Suprapubic skin (tissue), 3 donors: ENCODE measurements around the gene ADAD1.

Experiments used
- CTCF ChIP-seq, 2 donors: fragments of 200-600 bp in 1 of 2; fragments of 450-650 bp in 1 of 2; sonication (generic) in 1 of 2; IDR thresholded peaks; one replicate each; pipeline ENCODE4 v1.5.1; 2016 to 2019; ENCODE audit warnings: antibody characterized with exemption in 2 of 2, mild to moderate bottlenecking in 1 of 2, moderate library complexity in 1 of 2
- POLR2A ChIP-seq, 2 donors: fragments of 450-650 bp; IDR thresholded peaks; one replicate each; pipeline ENCODE4 v1.6.1; 2017; ENCODE audit warnings: antibody characterized with exemption in 2 of 2, mild to moderate bottlenecking in 2 of 2, moderate library complexity in 2 of 2

GRCh38 chr4:122476745-122477144, 97.9 kb downstream of the ADAD1 start:
- TF ChIP-seq CTCF (IDR thresholded peaks at IDR 0.05) = no peak
- TF ChIP-seq POLR2A (IDR thresholded peaks at IDR 0.05) = no peak
